PC-3 (cell line): ENCODE results near the gene UBE2U. TPM values are rescaled to one million over a fixed set of nuclear protein-coding genes. Genes with fewer than 3 reads are reported as not detected.

Experiments
- ATAC-seq: fragments of 200-7000 bp; cut with Tn5 transposase; 2 replicates; pipeline ENCODE4 v1.9.1; 2020; ENCODE audit warnings: mild to moderate bottlenecking, moderate library complexity
- BruUV-seq: library from RNA; stranded (reverse); fragments of 400-500 nt; replicated peaks from 2 replicates; lab custom pipeline; 2021; lab: Mats Ljungman, UMichigan
- CTCF ChIA-PET: fragments of 300-600 bp; sonication (Branson Sonifier 250); formaldehyde crosslinking; loops from one replicate; lab custom pipeline; 2022; ENCODE audit warnings: antibody characterized with exemption; lab: Charles Lee
- POLR2A ChIA-PET: fragments of 300-600 bp; sonication (Branson Sonifier 250); formaldehyde crosslinking; loops from one replicate; lab custom pipeline; 2022; ENCODE audit warnings: antibody characterized with exemption; ENCODE audit not compliant: unreplicated experiment; lab: Charles Lee
- DNase-seq: peaks from one replicate; pipeline ENCODE4 v3.0.0-alpha.2; 2015
- H2AFZ ChIP-seq: fragments of 300-600 bp; sonication (generic); 2 replicates; pipeline ENCODE4 v1.6.0; 2016; ENCODE audit warnings: antibody characterized with exemption, low read length
- H3F3A ChIP-seq: fragments of 300-600 bp; sonication (generic); one replicate; pipeline ENCODE4 v1.6.0; 2017; ENCODE audit warnings: antibody characterized with exemption, low read length, control low read depth, mild to moderate bottlenecking; ENCODE audit not compliant: unreplicated experiment
- H3K27ac ChIP-seq: fragments of 300-600 bp; sonication (generic); 2 replicates; pipeline ENCODE4 v1.5.1; 2016; ENCODE audit warnings: mild to moderate bottlenecking, low read length
- H3K27me3 ChIP-seq: fragments of 300-600 bp; sonication (generic); 2 replicates; pipeline ENCODE4 v1.6.1; 2016; ENCODE audit warnings: low read length, mixed read lengths
- H3K36me3 ChIP-seq: fragments of 300-600 bp; sonication (generic); 2 replicates; pipeline ENCODE4 v1.6.1; 2016; ENCODE audit warnings: low read depth, mixed run types, low read length, mixed read lengths
- H3K4me1 ChIP-seq: fragments of 300-600 bp; sonication (generic); 2 replicates; pipeline ENCODE4 v1.5.1; 2016; ENCODE audit warnings: low read length; ENCODE audit not compliant: insufficient read depth
- H3K4me2 ChIP-seq: fragments of 300-600 bp; sonication (generic); 2 replicates; pipeline ENCODE4 v1.6.0; 2016; ENCODE audit warnings: low read length
- H3K4me3 ChIP-seq: fragments of 300-600 bp; sonication (generic); 2 replicates; pipeline ENCODE4 v1.5.1; 2016; ENCODE audit warnings: mild to moderate bottlenecking, low read length, mixed read lengths
- H3K79me2 ChIP-seq: fragments of 300-600 bp; sonication (generic); 2 replicates; pipeline ENCODE4 v1.6.1; 2017; ENCODE audit warnings: low read length, mixed read lengths
- H3K9ac ChIP-seq: fragments of 300-600 bp; sonication (generic); 2 replicates; pipeline ENCODE4 v1.6.0; 2016; ENCODE audit warnings: mild to moderate bottlenecking, low read length
- H3K9me2 ChIP-seq: fragments of 300-600 bp; sonication (generic); replicated peaks from 2 replicates; pipeline ENCODE4 v1.6.1; 2016; ENCODE audit warnings: mixed run types, low read length, mixed read lengths
- H3K9me3 ChIP-seq: fragments of 300-600 bp; sonication (generic); 2 replicates; pipeline ENCODE4 v1.6.1; 2016; ENCODE audit warnings: low read length, mixed read lengths
- H4K20me1 ChIP-seq: fragments of 300-600 bp; sonication (generic); 2 replicates; pipeline ENCODE4 v1.6.1; 2016; ENCODE audit warnings: low read length, mixed read lengths
- CTCF ChIP-seq: fragments of 300-600 bp; sonication (generic); conservative IDR thresholded peaks from 2 replicates; pipeline ENCODE4 v1.5.1; 2017; ENCODE audit warnings: antibody characterized with exemption, low read depth, mild to moderate bottlenecking, low read length
- EZH2 ChIP-seq: fragments of 300-600 bp; sonication (generic); IDR thresholded peaks from one replicate; pipeline ENCODE4 v1.6.1; 2017; ENCODE audit warnings: antibody characterized with exemption, mild to moderate bottlenecking, low read length; ENCODE audit not compliant: unreplicated experiment
- EZH2phosphoT487 ChIP-seq: fragments of 300-600 bp; sonication (generic); IDR thresholded peaks from 2 replicates; pipeline ENCODE4 v1.6.1; 2018; ENCODE audit warnings: mild to moderate bottlenecking, antibody characterized with exemption, low read length, borderline replicate concordance
- intact Hi-C: fragments of 100-400 bp; cut with micrococcal nuclease; formaldehyde crosslinking; loops from 2 replicates; pipeline ENCODE4 v1.9.0; 2023
- total RNA-seq: library from RNA; depleted of rRNA; stranded (reverse); fragments of >200 nt; gene quantifications from 2 replicates; pipeline ENCODE4 v1.2.3, GENCODE V29; 2014

The UBE2U gene
- total RNA-seq, 1 experiment from 2014 or later: not detected

- H4K20me1 ChIP-seq: no peaks in the 10 kb centered on the region
- H3K4me1 ChIP-seq: peaks cover 24% of the 10 kb centered on the region
- DNase-seq: no peak
- no peak for TF ChIP-seq EZH2phosphoT487
- no peak for TF ChIP-seq CTCF
- no peak for TF ChIP-seq EZH2
- no peaks in the 10 kb centered on the region for H3K9me2 ChIP-seq
- POLR2A ChIA-PET: interaction anchor here (0.6 kb wide), 1 partner anchor 18 kb away, joined by 5 read pairs; no protein-coding TSS in a partner anchor
- H3K4me3 ChIP-seq: no peak overlapping the region
- no peaks in the 10 kb centered on the region for H3K79me2 ChIP-seq
- no TSS peak for BruUV-seq
- H3K9ac ChIP-seq: no peak overlapping the region
- CTCF ChIA-PET: no interaction called here
- no peaks in the 10 kb centered on the region for H3K9me3 ChIP-seq
- H3K27me3 ChIP-seq: no peaks in the 10 kb centered on the region
- intact Hi-C loops: no loop called here
- H3F3A ChIP-seq: no peaks in the 10 kb centered on the region
- H3K27ac ChIP-seq: no peak overlapping the region
- no peak overlapping the region for H2AFZ ChIP-seq
- peaks cover 8% of the 10 kb centered on the region for H3K36me3 ChIP-seq
- no peak overlapping the region for H3K4me2 ChIP-seq
- ATAC-seq: no peak
Observed at GRCh38 chr1:64182207-64182606, 21.2 kb upstream of the UBE2U start.

GRCh38 chr1:64183395-64184002 lies 19.9 kb upstream of the UBE2U start:
- Histone ChIP-seq H3K4me3 (peak overlapping the region; percentile 34; the same call in 1 of the 2 replicates), H3K79me2 (no peaks in the 10 kb centered on the region), H3K9me2 (no peaks in the 10 kb centered on the region), H3K9me3 (no peaks in the 10 kb centered on the region), H3K4me2 (peak overlapping the region; percentile 58), H3K36me3 (peaks cover 2% of the 10 kb centered on the region), H4K20me1 (no peaks in the 10 kb centered on the region), H3K27ac (peak overlapping the region; percentile 93), H2AFZ (0 out of 2 replicates have a peak overlapping the region, but pooled peaks have one; percentile 29), H3K27me3 (no peaks in the 10 kb centered on the region), H3F3A (no peaks in the 10 kb centered on the region), H3K4me1 (peaks cover 32% of the 10 kb centered on the region), H3K9ac (peak overlapping the region; percentile 62)
- POLR2A ChIA-PET: no interaction called here
- no peak for TF ChIP-seq EZH2phosphoT487
- TF ChIP-seq CTCF: no peak
- TF ChIP-seq EZH2: no peak
- CTCF ChIA-PET: interaction anchor here (0.7 to 1.5 kb wide), 3 partner anchors 19 to 492 kb away, joined by 3 to 4 read pairs (median 4); no protein-coding TSS in a partner anchor
- DNase-seq (peak; percentile 47), ATAC-seq (peak; percentile 16)
- intact Hi-C loops: loop anchor here (1.0 kb wide), 1 partner anchor 11 kb away; no protein-coding TSS in a partner anchor
- BruUV-seq: no TSS peak

- Histone ChIP-seq H3K4me3 (no peak overlapping the region), H3K27ac (peak overlapping the region; percentile 93), H3K9me3 (no peaks in the 10 kb centered on the region), H2AFZ (no peak overlapping the region), H3K9ac (peak overlapping the region; percentile 62), H4K20me1 (no peaks in the 10 kb centered on the region), H3F3A (no peaks in the 10 kb centered on the region), H3K9me2 (no peaks in the 10 kb centered on the region), H3K27me3 (no peaks in the 10 kb centered on the region), H3K79me2 (no peaks in the 10 kb centered on the region), H3K4me1 (peaks cover 32% of the 10 kb centered on the region), H3K4me2 (peak overlapping the region; percentile 58), H3K36me3 (no peaks in the 10 kb centered on the region)
- CTCF ChIA-PET: interaction anchor here (0.7 to 1.5 kb wide), 3 partner anchors 20 to 492 kb away, joined by 3 to 4 read pairs (median 4); no protein-coding TSS in a partner anchor
- intact Hi-C loops: loop anchor here (1.0 kb wide), 1 partner anchor 12 kb away; no protein-coding TSS in a partner anchor
- ATAC-seq (peak; percentile 95), DNase-seq (peak; percentile 98)
- POLR2A ChIA-PET: no interaction called here
- TF ChIP-seq CTCF: no peak
- TF ChIP-seq EZH2phosphoT487: no peak
- no peak for TF ChIP-seq EZH2
- BruUV-seq: TSS peak; percentile 13
Observed at GRCh38 chr1:64184003-64184440, 19.4 kb upstream of the UBE2U start.
